ENCODE measurements around the gene ROR2.
"Not testable (repeated sequence)": the region's sequence is repeated elsewhere in the genome, so short reads cannot be mapped to it uniquely, and the experiment has no call there.

ROR2 gene

DNA sequence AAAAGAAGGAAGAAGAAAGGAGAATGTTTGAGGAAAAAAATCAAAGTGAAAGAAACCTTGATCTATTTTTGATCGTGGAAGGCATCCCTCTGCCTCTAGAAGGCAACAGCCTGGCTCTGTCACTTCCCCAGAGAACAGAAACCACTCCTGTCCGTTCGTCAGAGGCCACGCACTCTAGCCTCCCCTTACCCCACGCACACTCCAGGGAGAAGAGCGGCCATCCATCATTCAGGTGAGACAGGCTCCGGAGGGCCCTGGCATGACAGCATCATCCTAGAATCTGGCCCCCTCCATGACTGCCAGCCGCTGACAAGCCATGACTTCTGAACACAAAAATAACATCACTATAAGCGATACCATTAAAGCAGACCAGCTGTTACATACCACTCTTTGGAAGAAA, 135.8 kb downstream of the ROR2 start:
- no peak for DNase-seq

DNA sequence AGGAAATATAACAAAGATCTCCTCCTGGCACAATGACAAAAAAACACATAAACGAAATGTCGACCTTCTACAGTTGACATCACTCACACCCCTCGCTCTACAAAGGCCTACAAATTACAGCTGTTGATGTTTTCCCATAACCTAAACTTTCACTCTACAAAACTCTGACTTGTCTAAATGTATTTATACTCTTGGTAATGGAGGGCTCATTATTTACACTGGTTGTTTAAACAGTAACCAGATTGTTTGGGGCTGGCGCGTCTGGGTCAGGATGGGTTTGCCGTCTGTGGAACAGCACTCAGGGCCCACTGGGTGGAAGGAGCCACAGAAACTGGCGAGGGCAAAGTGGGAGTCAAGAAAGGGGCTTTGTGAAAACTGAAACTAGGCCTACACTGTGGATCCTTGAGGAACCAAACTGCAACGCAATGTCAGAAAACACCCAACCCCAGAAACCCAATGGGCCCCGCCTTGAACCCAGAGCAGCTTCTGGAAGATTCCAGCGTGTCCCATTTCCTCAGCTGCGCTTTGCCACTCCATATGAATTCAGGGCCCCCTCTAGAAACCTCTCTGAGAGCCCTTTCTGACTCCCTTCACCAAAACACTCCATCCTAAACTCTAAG, 136.7 kb downstream of the ROR2 start:
- DNase-seq = no peak

DNA sequence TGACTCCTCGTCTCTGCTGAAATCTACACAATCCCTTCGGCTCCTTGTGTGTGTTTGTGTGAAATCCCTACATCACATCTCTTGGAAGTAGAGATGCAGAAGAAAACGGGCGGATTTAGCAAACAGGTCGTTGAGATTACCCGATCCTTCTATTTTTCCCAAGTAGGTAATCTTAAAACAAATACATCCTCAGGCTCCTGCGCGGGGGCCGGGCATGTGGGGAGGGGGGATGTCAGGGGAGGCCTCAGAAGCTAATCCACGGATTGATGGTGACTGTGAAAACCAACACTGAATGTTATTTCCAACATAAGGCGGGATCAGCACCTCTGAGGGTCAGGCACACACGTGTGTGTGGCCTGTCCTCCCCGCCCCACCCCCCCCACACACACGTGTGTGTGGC, 137.8 kb downstream of the ROR2 start:
- DNase-seq = no peak

DNA sequence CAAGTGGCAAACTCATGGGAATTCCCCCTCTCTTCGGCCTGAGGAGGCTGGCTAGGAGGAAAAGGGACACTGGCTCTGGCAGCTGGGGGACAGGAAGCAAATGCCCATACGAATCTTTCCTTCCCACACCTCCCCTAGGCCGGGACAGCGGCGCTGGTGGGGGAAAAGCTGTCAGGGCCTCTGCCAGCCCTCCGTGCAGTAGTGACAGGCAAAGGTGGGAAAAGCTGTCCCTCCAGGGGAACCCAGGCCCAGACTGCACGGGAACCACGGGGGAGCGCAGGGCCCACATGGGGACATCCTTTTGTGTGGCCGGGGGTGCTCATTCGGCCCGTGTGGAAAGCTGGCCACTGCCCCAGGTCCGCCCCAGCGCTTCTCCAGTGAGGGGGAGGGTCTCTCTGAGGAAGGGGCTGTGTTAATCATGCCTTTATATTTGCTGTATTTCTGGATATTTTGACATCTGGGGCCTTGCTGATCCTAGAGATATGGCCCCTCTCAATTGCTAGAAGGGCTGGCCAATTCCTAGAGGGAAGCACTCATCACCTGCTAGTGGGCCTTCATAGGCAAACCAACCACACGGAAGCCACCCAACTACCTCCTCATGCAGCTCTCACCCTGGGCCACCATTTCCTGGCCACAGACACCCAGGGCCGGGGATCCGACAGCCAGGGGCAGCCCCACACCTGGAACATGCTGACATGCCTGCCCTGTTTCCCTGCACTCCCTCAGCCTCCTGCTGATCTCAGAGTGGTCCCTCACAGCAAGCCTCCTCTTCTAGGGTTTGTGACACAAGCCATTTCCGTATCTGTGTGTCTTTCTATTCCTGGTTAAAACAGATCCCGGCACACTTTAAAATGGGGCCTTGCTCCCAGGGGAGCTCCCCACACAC, 138.8 kb downstream of the ROR2 start:
- no peak for DNase-seq

DNA sequence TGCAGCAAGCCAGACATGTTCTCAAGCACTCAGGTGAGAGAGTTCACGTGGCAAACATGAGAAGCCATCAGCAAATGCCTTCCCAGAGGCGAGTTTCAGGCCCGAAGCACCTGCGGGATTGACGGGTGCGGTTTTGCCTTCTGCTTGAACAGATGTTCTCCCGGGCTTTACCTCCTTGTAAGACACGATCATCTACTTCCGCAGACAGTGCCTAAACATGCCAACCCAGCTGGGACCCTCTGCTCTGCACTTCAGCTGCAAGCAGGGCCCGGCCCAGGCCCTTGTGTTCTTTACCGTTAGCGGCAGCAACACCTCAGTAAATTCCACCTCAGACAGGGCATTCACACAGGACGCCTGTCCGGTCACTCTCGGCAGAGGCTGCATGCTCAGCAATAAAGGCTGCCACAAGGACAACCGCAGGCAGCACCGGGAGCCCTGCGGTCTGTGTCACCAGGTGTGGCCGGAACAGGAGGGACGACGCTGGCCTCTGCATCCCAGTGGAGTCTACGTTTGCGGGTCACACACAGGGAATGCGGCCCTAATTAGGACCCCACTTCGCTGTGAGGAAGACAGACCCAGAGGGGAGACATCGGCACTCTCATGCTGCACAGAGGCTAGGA, 139.6 kb downstream of the ROR2 start:
- DNase-seq = no peak

DNA sequence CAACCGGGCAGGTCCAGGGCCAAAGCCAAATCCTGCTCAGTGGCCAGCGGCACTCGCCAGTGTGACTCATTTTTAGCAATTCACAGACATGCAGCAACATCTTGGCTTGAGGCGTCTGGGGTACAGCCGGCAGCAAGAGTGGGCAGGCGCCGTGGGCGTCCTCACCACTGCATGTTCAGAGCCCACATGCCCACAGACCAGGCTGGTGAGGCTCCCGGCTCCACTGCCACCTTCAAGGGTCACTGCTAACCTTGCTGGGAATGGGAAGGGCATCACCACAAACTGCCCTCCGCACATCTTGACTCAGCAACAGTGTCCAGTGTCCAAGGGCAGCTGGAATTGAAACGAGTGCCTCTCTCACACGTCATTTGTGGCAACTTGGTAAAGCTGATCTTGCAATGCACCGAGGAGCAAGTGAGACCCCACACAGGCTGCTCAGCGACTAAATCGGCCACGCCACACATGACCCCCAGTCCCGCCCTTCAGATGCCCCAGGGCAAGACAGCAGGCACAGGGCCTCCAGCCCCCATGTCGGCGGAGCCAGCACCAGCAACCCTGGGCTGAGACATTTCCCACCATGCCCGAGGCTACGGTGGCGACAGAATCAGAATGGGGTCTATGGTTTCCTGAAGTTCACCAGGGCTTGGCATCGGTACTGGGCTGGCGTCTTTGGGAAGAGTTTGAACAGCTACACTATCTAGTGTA, 140.3 kb downstream of the ROR2 start:
- DNase-seq = no peak

DNA sequence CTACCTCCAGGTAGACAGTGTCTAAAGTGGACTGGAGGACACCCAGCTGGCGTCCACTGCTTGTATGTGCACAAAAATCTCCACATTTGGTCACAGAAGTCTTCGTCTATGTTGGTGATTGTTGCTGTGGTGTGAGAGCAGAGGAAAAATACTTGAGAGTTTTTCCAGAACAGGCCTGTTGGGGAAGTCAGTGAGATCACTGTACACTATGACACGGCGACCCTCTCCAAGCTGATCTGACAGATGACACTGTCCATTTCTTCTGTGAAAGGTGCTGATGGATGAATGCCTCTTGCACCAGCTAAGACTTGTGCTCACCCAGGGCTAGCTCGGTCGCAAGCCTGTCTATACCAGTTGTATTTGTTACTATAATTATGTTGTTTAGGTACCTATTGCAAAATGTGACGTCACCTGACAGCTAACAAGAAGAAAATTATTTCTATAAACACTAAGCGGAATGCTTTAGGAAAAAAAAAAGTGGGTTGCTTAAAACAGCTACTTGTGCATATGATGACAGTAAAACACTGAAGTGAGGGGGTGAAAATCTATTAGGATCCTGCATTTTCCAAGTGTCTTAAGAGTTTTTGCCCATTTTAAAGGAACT, 142.3 kb downstream of the ROR2 start:
- no peak for DNase-seq

DNA sequence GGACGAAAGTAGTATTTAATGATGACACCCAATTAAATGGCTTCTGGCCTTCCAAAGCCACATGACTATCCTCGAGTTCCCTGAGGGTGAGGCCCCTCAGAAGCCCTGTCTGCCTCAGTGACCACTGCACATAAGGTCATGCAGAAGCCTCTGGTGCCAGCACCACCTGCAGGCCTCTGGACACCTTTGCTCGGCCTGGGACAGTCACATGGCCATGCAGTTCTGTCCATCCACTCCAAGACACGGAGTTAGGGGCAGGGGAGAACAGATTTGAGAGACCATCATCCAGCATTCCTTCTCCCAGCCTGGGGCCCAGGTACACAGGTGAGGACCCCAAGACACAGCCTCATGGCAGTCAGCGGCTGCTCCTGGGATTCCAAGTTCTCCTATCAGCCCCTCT, 145.0 kb downstream of the ROR2 start:
- DNase-seq = no peak

DNA sequence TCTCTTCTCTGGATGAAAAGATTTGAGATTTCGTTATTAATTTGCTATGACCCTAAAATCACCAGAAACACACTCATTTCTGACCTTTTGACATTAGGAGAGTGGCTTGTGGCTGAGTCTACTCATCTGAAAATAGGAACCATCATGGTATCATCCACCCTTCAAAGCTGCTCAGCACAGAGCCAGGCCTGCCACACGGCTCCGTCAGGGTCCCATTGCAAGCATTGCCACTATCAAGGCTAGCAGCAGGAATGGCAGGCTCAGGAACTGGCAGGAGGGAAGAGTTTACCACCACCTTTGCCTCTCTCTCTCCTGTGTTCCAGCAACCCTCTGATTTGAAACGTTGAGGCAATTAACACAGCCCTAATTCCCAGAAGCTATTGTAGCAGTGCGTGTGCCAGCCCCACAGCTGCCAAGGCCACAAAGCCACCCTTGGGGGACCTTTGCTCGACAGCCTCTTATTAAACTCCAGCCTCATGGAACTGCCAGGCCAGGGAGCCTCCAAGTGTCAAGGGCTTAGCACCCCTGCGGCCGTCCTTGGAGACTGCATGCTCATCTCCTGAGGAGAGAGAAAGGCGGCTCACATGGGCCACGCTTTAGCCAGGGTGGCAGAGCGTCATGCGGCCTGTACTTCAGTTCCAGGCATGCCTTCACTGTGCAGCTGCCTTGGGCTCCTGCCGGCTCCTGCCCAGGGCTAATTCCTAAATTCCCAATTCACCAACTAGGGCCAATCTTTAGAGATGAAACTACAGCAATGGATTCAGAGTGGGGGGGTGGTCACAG, 145.9 kb downstream of the ROR2 start:
- no peak for DNase-seq

DNA sequence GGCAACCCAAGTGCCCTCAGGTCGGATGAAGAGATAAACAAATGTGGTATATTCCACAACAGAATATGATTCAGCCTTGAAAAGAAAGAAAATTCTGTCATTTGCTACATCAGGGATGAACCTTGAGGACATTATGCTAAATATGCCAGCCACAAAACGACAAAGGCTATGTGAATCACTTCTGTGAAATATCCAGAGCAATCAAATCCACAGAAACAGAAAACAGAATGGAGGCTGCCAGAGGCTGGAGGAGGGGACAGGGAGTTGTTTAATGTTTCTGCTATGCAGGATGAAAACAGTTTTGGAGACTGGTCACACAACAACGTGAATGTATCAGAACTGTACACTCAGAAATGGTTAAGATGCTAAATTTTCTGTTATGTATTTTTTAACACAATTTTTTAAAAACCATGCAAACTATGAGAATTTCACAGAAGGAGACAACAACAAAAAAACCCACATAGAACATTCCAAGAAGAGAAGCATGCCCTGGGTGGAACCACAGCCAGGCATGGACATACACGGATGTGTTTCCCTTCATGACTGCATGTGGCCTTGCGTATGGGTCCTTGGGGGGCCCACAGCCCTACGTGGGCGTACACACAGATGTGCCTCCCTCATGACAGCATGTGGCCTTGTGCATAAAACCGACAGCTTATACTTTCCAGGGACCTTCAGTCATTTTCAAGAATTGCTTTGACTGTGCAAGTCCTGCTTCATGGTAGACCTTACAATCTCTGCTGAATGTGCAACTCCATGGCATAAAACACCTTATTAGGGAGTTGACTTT, 146.7 kb downstream of the ROR2 start:
- peak; percentile 79 for DNase-seq

DNA sequence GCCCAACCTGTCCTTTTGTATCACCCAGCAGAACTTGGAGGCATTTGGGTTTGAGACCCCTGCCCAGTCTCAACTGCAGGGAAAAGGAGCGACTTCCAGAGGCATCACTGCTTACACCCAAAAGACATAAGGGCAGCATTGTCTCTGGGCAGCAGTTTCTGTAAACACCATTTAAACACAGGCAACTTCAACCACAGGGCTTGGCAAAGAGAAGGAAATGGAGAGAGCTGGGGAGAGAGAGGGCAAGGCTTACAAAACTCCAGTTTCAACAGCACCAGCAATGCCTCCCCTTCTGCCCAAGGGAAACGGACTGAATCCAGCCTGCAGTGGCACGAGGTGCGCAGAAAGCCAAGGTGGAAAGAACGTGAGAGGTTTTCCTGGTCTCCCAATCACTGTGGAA, 147.6 kb downstream of the ROR2 start:
- DNase-seq = no peak

DNA sequence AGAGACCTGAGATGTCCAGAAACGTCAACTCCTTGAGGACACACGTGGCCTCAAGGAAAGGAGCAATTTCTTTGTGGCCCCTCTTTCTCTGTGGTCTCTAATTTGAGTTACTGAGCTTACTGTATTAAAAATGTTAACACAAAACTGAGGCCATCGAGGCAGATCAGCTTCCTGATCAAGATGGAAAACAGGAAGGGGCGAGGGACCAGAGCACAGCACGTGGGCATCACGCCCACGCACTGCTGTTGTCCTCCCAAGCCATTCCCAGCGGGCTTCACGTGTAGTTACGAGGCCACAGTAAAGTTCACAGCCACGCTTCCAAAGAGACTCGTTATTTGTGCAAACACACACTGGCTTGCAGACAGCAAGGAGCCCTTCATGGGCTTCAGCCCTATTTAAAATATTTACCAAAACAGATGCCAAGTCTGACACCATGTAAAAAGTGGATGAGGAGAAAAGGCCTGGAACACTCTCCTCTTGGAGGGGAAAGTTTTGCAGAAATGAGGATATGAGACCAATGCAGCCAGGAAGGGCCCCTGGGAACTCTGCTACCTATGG, 149.5 kb downstream of the ROR2 start:
- DNase-seq = no peak

DNA sequence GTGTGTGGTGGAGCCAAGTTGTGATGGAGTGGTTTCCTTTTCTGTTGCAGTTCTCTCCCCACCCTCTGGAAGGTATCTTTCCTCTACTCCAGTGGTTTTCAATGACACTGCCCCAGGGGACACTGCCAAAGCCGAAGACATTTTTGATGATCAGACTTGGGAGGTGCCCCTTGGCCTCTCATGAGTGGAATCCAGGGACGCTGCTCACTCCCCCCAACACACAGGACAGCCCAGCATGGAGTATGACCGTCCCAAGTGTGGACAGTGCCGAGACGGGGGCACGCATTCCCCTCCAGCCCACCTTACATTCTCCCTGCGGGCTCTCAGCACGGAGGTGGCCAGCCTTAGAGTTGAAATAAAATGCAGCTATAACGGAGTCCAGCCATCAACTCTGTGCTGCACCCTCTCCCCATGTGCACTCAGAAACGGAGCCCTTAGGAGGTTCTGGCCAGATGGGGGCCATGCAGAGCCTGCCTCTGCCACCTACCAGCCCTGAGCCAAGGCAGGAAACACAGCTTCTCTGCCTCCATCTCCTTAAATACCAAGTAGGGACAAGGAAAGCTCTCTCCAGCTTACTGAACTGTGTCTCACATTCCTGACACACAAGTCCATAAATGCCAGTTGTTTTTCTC, 150.8 kb downstream of the ROR2 start:
- no peak for DNase-seq

DNA sequence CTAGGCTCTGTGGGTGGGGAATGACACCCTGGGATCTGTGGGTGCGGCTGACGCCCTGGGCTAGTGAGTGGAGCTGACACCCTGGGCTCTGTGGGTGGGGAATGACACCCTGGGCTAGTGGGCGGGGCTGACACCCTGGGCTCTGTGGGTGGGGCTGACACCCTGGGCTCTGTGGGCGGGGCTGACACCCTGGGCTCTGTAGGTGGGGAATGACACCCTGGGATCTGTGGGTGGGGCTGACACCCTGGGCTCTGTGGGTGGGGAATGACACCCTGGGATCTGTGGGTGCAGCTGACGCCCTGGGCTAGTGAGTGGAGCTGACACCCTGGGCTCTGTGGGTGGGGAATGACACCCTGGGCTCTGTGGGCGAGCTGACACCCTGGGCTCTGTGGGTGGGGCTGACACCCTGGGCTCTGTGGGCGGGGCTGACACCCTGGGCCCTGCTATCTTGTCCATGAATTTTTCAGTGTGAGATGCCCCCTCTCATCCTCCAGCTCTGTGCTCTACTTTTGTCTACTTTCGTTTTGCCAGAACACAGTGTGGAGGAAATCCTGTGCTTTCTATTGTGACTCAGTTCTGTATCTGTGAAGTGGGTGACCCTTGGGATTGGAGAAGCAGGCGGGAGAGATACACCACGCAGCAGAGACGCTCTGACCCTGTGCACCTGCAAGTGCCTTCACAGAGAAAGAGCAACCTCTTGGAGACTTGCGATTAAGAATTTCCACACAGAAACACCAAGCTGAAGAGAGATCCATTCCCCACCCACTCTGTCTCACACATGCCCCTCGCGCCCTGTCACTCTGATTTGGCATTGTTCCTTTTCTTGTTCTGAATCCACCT, 151.5 kb downstream of the ROR2 start:
- not testable (repeated sequence) for DNase-seq

DNA sequence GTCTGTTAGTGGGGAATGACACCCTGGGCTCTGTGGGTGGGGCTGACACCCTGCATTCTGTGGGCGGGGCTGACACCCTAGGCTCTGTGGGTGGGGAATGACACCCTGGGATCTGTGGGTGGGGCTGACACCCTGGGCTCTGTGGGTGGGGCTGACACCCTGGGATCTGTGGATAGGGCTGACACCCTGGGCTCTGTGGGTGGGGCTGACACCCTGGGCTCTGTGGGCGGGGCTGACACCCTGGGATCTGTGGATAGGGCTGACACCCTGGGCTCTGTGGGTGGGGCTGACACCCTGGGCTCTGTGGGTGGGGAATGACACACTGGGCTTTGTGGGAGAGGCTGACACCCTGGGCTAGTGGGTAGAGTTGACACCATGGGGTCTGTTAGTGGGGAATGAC, 152.5 kb downstream of the ROR2 start:
- DNase-seq = not testable (repeated sequence)

DNA sequence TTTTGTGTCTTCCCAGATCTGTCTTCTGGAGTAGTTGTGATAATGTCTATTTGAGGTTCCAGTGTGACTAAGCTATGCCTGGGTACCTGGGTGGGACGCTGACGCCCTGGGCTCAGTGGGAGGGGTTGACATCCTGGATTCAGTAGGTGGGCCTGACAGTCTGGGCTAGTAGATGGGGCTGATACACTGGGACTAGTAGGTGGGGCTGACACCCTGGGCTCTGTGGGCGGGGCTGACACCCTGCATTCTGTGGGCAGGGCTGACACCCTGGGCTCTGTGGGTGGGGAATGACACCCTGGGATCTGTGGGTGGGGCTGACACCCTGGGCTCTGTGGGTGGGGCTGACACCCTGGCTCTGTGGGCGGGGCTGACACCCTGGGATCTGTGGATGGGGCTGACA, 153.5 kb downstream of the ROR2 start:
- DNase-seq = not testable (repeated sequence)

DNA sequence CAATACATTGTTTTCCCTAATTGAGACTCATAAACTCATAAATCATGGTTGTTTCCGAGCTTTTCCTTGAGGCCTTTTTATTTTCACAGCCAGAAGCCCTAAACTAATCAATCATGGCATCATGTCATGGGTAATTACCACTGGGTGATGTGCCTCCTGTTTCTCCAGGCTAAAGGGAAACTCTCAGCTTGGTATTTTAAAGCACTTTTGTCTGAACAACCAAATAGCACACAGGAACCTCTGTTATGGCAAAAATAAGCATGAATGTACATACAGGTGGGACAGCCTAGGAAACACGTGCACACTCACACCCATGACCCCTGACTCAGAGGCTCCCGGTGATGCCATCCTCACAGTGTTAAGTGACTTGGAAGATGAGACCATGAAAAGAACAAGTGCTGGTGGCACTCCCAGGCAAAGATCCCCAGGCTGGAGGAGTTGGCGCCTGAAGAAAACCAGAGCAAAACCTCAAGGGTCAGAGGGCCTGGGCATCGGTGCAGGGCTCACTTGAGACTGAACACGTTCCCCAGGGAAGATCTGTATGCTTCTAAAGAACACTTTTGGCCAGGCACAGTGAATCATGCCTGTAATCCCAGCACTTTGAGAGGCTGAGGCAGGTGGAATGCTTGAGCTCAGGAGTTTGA, 154.3 kb downstream of the ROR2 start:
- peak; percentile 33 for DNase-seq

DNA sequence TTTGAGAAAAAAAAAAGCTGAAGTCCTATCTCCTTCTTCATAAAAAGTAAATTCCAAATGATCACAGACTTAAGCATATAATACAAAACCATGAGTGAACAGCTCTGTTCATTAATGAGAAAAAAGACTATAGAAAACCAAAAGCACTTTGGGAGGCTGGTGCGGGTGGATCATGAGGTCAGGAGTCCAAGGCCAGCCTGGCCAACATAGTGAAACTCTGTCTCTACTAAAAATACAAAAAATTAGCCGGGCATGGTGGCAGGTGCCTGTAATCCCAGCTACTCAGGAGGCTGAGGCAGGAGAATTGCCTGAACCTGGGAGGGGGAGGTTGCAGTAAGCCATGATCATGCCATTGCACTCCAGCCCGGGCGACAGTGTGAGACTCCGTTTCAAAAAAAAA, 156.7 kb downstream of the ROR2 start:
- DNase-seq = not testable (repeated sequence)

DNA sequence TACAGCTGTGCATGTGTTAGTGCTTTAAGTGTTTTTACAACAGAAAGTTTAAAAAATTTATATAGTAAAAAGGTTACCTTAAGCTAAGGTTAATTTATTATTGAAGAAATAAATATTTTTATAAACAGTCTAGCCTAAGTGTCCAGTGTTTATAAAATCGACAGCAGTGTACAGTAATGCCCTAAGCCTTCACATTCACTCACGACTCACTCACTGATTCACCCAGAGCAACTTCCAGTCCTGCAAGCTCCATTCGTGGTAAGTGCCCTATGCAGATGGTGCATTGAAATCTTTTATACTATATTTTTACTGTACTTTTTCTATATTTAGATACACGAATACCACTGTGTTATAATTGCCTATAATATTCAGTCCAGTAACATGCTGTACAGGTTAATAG, 159.1 kb downstream of the ROR2 start:
- DNase-seq = peak; percentile 61

Measured in fibroblast of skin of right quadriceps (primary cell).